IPS-18c (cell line): ENCODE measurements around the gene ADGRE3.
"Not testable (repeated sequence)": the region's sequence is repeated elsewhere in the genome, so short reads cannot be mapped to it uniquely, and the experiment has no call there.

Source experiments
- H3K4me3 ChIP-seq: 2 replicates; pipeline ENCODE4 v1.7.0; 2013; ENCODE audit warnings: low read depth, mild to moderate bottlenecking, low read length, moderate library complexity; ENCODE audit not compliant: insufficient read depth
- H3K9me3 ChIP-seq: one replicate; pipeline ENCODE4 v1.6.1; 2013; ENCODE audit warnings: mild to moderate bottlenecking, low read length, moderate library complexity; ENCODE audit not compliant: control insufficient read depth, insufficient read depth

Gene ADGRE3

GRCh38 chr19:14676762-14677161 lies 2.1 kb upstream of the ADGRE3 start:
- no peaks in the 10 kb centered on the region for H3K9me3 ChIP-seq
- no peak overlapping the region for H3K4me3 ChIP-seq

GRCh38 chr19:14673088-14673487 lies 1.6 kb downstream of the ADGRE3 start:
- Histone ChIP-seq H3K4me3 (no peak overlapping the region), H3K9me3 (no peaks in the 10 kb centered on the region)

GRCh38 chr19:14672188-14672872 lies 2.3 kb downstream of the ADGRE3 start:
- no peak overlapping the region for H3K4me3 ChIP-seq
- no peaks in the 10 kb centered on the region for H3K9me3 ChIP-seq

- Histone ChIP-seq H3K9me3 (no peaks in the 10 kb centered on the region), H3K4me3 (no peak overlapping the region)
These were observed 4.2 kb downstream of the ADGRE3 start for GRCh38 chr19:14670408-14670807.

- Histone ChIP-seq H3K4me3 (no peak overlapping the region), H3K9me3 (no peaks in the 10 kb centered on the region)
These were observed 4.7 kb downstream of the ADGRE3 start for GRCh38 chr19:14669940-14670339.

- H3K9me3 ChIP-seq = no peaks in the 10 kb centered on the region
- H3K4me3 ChIP-seq = no peak overlapping the region
These were observed 13.2 kb downstream of the ADGRE3 start for GRCh38 chr19:14661372-14661924.

- H3K4me3 ChIP-seq = no peak overlapping the region
- H3K9me3 ChIP-seq = no peaks in the 10 kb centered on the region
These were observed 14.7 kb downstream of the ADGRE3 start for GRCh38 chr19:14659874-14660489.

- H3K4me3 ChIP-seq = no peak overlapping the region
- no peaks in the 10 kb centered on the region for H3K9me3 ChIP-seq
These were observed 18.9 kb downstream of the ADGRE3 start for GRCh38 chr19:14655726-14656125.

- no peak overlapping the region for H3K4me3 ChIP-seq
- no peaks in the 10 kb centered on the region for H3K9me3 ChIP-seq
These were observed 19.7 kb downstream of the ADGRE3 start for GRCh38 chr19:14654786-14655560.

- no peak overlapping the region for H3K4me3 ChIP-seq
- no peaks in the 10 kb centered on the region for H3K9me3 ChIP-seq
These were observed 24.5 kb downstream of the ADGRE3 start for GRCh38 chr19:14650161-14650560.

GRCh38 chr19:14649020-14649419 lies 25.6 kb downstream of the ADGRE3 start:
- H3K4me3 ChIP-seq = no peak overlapping the region
- no peaks in the 10 kb centered on the region for H3K9me3 ChIP-seq

- H3K4me3 ChIP-seq = no peak overlapping the region
- no peaks in the 10 kb centered on the region for H3K9me3 ChIP-seq
These were observed 26.1 kb downstream of the ADGRE3 start for GRCh38 chr19:14648506-14648905.

- Histone ChIP-seq H3K4me3 (no peak overlapping the region), H3K9me3 (no peaks in the 10 kb centered on the region)
These were observed 34.9 kb downstream of the ADGRE3 start for GRCh38 chr19:14639536-14640277.

GRCh38 chr19:14632286-14632685 lies 42.4 kb downstream of the ADGRE3 start:
- Histone ChIP-seq H3K9me3 (no peaks in the 10 kb centered on the region), H3K4me3 (no peak overlapping the region)

- no peak overlapping the region for H3K4me3 ChIP-seq
- no peaks in the 10 kb centered on the region for H3K9me3 ChIP-seq
These were observed 45.1 kb downstream of the ADGRE3 start for GRCh38 chr19:14629557-14629956.

- H3K9me3 ChIP-seq, H3K4me3 ChIP-seq: not testable (repeated sequence)
These were observed 50.2 kb downstream of the ADGRE3 start for GRCh38 chr19:14624491-14624890.

- H3K9me3 ChIP-seq = no peaks in the 10 kb centered on the region
- no peak overlapping the region for H3K4me3 ChIP-seq
These were observed 55.2 kb downstream of the ADGRE3 start for GRCh38 chr19:14619404-14619803.
